Right atrium auricular region (tissue), 2 donors: ENCODE measurements around the gene GAS2. TPM values are rescaled to one million over a fixed set of nuclear protein-coding genes. Genes with fewer than 3 reads are reported as not detected.

ENCODE experiments used
- DNase-seq: peaks from one replicate; pipeline ENCODE4 v3.0.0-alpha.2; 2019; ENCODE audit warnings: low spot score
- H3K27ac ChIP-seq, 2 donors: fragments of 200-600 bp; sonication (generic); 1 replicate in 1 of 2; 2 replicates in 1 of 2; pipeline ENCODE4 v1.5.1; 2016 to 2019
- H3K27me3 ChIP-seq, 2 donors: fragments of 200-600 bp; sonication (generic); one replicate each; pipeline versions ENCODE4 v1.5.1 to v1.6.0; 2017 to 2019
- H3K36me3 ChIP-seq: fragments of 200-600 bp; sonication (generic); one replicate; pipeline ENCODE4 v1.5.1; 2016
- H3K4me1 ChIP-seq, 2 donors: fragments of 200-600 bp; sonication (generic); one replicate each; pipeline versions ENCODE4 v1.5.1 to v1.6.0; 2017 to 2019
- H3K4me3 ChIP-seq, 2 donors: fragments of 200-600 bp; sonication (generic); 1 replicate in 1 of 2; 2 replicates in 1 of 2; pipeline ENCODE4 v1.5.1; 2017 to 2019; ENCODE audit warnings: mild to moderate bottlenecking in 1 of 2, moderate library complexity in 1 of 2
- H3K9me3 ChIP-seq, 2 donors: fragments of 200-600 bp; sonication (generic); one replicate each; pipeline ENCODE4 v1.5.1; 2019
- total RNA-seq, 2 donors: library from RNA; depleted of rRNA; stranded (reverse); fragments of >200 nt; gene quantifications; one replicate each; pipeline ENCODE4 v1.1.0, GENCODE V29; 2016
- TF ChIP-seq, protein P1 (sequence below), 2 donors: fragments of 200-600 bp; sonication (generic); IDR thresholded peaks; one replicate each; pipeline ENCODE4 v1.5.1; 2019; ENCODE audit warnings: antibody characterized with exemption in 2 of 2

Gene GAS2
- total RNA-seq, 2 donors from 2014 or later = 6.5 to 9.7 TPM

DNA sequence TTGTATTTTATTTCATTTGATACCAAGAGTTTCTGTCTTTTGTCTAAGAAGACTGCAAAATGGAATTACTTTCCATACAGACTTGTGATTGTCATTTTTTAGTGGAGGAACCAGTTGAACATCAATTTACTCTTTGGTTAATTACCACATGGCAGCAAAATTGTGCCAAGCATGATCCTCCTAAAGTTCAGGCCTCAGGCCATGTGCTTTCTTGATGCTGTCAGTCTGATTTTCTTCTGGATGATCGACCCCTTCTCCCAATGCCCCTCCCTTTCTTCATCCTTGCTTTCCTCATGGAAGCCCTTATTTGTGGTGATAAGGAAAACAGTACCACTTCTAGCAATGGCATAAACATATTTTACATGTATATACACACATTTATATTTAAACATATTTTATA lies 87.0 kb downstream of the GAS2 start:
- Histone ChIP-seq H3K4me3 (no peak overlapping the region), H3K36me3 (no peaks in the 10 kb centered on the region), H3K27me3 (no peaks in the 10 kb centered on the region), H3K4me1 (no peaks in the 10 kb centered on the region), H3K27ac (no peak overlapping the region), H3K9me3 (no peaks in the 10 kb centered on the region)
- no peak for DNase-seq
- TF ChIP-seq, protein P1, sequence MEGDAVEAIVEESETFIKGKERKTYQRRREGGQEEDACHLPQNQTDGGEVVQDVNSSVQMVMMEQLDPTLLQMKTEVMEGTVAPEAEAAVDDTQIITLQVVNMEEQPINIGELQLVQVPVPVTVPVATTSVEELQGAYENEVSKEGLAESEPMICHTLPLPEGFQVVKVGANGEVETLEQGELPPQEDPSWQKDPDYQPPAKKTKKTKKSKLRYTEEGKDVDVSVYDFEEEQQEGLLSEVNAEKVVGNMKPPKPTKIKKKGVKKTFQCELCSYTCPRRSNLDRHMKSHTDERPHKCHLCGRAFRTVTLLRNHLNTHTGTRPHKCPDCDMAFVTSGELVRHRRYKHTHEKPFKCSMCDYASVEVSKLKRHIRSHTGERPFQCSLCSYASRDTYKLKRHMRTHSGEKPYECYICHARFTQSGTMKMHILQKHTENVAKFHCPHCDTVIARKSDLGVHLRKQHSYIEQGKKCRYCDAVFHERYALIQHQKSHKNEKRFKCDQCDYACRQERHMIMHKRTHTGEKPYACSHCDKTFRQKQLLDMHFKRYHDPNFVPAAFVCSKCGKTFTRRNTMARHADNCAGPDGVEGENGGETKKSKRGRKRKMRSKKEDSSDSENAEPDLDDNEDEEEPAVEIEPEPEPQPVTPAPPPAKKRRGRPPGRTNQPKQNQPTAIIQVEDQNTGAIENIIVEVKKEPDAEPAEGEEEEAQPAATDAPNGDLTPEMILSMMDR (IDR thresholded peaks at IDR 0.05) = no peak

DNA sequence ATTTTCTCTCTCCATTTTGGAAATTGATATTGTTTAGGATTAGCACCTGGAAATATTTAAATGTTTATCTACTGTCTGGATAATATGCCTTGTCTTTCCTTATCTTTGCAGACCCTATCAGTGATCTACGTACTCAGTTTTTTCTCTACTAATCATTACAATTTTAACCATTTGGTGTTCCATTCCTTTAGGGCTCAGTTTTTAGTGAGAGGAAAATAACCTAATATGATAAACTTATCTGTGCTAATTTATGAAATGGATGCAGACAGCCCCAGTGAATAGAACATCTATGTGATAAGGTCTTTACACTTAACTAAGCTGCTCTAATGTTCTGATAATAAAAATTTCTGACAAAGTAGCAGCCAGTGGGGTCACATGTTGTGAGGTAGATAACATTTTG lies 94.7 kb downstream of the GAS2 start:
- Histone ChIP-seq H3K36me3 (no peaks in the 10 kb centered on the region), H3K4me1 (no peaks in the 10 kb centered on the region), H3K27ac (no peak overlapping the region), H3K9me3 (no peaks in the 10 kb centered on the region), H3K4me3 (no peak overlapping the region), H3K27me3 (no peaks in the 10 kb centered on the region)
- DNase-seq = no peak
- TF ChIP-seq, protein P1 (IDR thresholded peaks at IDR 0.05) = no peak

DNA sequence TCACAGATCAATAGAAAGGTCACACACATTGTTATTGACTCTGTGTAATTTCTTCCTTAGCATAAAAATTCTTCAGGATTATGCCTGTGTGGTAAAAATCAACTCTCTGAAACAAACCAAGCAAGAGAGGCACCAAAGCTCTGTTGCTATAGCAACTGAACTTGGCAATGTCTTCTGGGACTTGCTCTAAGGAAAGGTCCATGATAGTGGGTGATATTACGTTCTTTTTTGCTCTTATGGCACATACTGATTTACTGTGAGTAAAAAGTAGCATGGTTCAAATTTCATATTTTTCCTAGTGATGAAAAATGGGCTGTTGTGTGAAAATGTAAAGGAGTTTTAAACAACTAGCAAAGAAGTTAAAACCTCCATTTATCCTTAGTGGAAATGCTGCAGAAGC lies 96.8 kb downstream of the GAS2 start:
- no peaks in the 10 kb centered on the region for H3K9me3 ChIP-seq
- no peaks in the 10 kb centered on the region for H3K36me3 ChIP-seq
- no peaks in the 10 kb centered on the region for H3K4me1 ChIP-seq
- TF ChIP-seq, protein P1 (IDR thresholded peaks at IDR 0.05) = no peak
- no peak overlapping the region for H3K27ac ChIP-seq
- H3K27me3 ChIP-seq = no peaks in the 10 kb centered on the region
- no peak for DNase-seq
- H3K4me3 ChIP-seq = no peak overlapping the region

DNA sequence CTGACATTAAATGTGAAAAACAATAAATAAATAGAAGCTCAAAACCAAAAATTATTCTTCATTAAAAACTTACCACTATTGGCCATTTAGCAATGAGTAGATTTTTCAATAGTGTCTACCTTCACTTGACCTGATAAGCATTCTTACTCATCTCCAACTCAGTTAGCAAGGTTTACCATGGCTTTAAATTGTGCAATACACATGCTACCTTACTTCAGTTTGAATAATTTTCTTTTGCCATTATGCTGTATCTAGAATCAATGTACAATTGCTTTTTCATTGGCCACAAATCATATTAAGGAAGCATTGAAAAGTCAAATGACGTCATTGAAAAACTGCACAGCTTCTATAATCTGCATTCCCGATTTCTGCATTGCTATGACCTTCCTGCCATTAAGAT lies 98.3 kb downstream of the GAS2 start:
- Histone ChIP-seq H3K9me3 (no peaks in the 10 kb centered on the region), H3K36me3 (no peaks in the 10 kb centered on the region), H3K4me3 (no peak overlapping the region), H3K27me3 (no peaks in the 10 kb centered on the region), H3K27ac (no peak overlapping the region), H3K4me1 (no peaks in the 10 kb centered on the region)
- DNase-seq = no peak
- TF ChIP-seq, protein P1 (IDR thresholded peaks at IDR 0.05) = no peak

DNA sequence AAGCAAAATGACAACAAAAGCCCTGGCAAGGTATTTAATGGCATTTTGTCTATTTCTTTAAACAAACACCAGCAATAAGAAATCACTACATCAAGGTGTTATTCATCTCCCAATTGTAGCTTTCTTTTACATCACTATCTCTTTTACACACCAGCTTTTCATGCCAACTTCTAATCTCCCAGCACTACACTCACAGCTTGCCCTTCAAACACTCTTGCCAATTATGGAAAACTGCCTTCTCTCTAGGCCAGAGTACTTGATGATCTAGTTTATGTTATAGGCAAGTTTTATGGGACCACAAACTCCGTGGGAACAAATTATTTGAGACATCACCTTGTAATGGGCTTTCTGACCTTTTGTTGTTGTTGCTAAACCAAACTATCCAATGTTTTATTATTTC lies 101.9 kb downstream of the GAS2 start:
- no peak overlapping the region for H3K4me3 ChIP-seq
- TF ChIP-seq, protein P1 (IDR thresholded peaks at IDR 0.05) = no peak
- H3K27ac ChIP-seq = peak overlapping the region in 1 of 2 donors; percentile 16
- H3K4me1 ChIP-seq = no peaks in the 10 kb centered on the region
- H3K36me3 ChIP-seq = no peaks in the 10 kb centered on the region
- no peaks in the 10 kb centered on the region for H3K27me3 ChIP-seq
- DNase-seq = no peak
- H3K9me3 ChIP-seq = no peaks in the 10 kb centered on the region

DNA sequence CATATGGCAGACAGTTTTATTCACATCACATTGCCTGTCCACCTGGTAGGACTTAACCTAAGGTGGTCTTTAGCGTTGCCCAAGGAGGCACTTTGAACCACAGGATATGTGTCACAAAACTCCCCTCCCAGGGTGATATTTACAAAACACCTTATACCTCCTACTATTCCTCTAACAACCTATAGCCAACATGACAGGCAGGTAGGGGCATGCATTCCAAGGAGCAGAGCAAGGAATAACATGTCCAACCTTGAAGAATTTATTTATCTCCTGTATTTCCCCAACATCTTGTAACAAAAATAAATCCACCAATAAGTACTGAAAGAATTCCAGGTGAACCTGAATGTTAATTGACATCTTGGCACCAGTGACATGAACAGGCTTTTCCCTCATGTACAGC lies 102.7 kb downstream of the GAS2 start:
- DNase-seq = no peak
- Histone ChIP-seq H3K4me3 (no peak overlapping the region), H3K27ac (no peak overlapping the region), H3K36me3 (no peaks in the 10 kb centered on the region), H3K9me3 (no peaks in the 10 kb centered on the region), H3K4me1 (no peaks in the 10 kb centered on the region), H3K27me3 (no peaks in the 10 kb centered on the region)
- TF ChIP-seq, protein P1 (IDR thresholded peaks at IDR 0.05) = no peak
